Stomach (tissue), 4 donors: ENCODE data around the gene TTLL3.

Experiments
- EP300 ChIP-seq: sonication (generic); formaldehyde crosslinking; IDR thresholded peaks from one replicate; pipeline ENCODE4 v1.6.1; 2017; ENCODE audit warnings: antibody characterized with exemption
- POLR2A ChIP-seq, 4 donors: fragments of 450-650 bp; IDR thresholded peaks; one replicate each; pipeline ENCODE4 v1.6.1; 2016; ENCODE audit warnings: antibody characterized with exemption in 4 of 4, control low read depth in 2 of 4, mild to moderate bottlenecking in 1 of 4, moderate library complexity in 1 of 4
- POLR2AphosphoS5 ChIP-seq, 3 donors: sonication (generic); formaldehyde crosslinking; IDR thresholded peaks; one replicate each; pipeline ENCODE4 v1.6.1; 2016; ENCODE audit warnings: antibody characterized with exemption in 3 of 3
- TF ChIP-seq, protein P1 (sequence below), 7 experiments: fragments of 450-650 bp in 4 of 7; fragments of 200-600 bp in 3 of 7; sonication (generic) in 3 of 7; IDR thresholded peaks; one replicate each; pipeline ENCODE4 v1.5.1; 2016 to 2019; ENCODE audit warnings: antibody characterized with exemption in 7 of 7, control low read depth in 2 of 7, mild to moderate bottlenecking in 1 of 7

DNA sequence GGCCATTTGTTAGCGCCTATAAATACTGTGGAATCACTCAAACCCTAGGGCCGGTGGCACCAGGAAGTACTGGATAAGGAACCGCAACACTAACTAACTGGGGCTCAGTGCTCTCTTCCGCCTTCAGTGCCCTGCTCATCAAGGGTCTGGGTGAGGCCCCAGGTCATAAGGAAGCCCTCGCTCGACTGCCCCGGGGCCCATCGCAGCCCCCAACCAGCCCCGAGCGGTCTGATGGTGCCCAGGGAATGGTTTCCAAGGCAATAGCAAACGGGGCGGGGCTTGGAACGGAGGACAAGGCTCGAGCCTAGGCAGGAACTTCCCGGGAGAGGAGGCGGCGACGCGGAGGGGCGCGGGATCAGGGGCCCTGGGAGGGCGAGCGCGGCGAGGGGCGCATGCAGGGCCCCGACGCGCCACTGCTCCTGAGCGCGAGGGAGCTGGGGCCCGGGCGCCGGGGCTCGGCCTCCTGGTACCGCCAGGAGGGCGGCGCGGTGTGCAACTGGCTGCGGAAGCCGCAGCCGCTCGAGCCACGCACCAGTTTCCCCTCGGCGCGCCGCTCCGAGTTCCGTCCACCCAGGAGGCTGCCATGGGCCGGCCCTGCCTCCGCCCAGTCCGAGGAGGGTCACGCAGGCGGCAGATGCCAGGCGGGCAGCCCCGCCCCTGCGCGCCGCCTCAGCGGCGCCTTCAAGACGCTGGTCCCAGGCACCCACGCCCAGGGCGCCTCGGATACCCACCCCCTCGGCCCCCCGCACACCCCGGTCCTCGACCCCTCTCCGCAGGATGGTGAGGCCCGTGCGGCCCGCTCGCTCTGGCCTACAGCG lies at the start of gene TTLL3:
- TF ChIP-seq POLR2A (IDR thresholded peaks at IDR 0.05) (no peak), POLR2AphosphoS5 (IDR thresholded peaks at IDR 0.05) (peak; percentile 20 to 88 (median 82)), EP300 (no peak)
- TF ChIP-seq, protein P1, sequence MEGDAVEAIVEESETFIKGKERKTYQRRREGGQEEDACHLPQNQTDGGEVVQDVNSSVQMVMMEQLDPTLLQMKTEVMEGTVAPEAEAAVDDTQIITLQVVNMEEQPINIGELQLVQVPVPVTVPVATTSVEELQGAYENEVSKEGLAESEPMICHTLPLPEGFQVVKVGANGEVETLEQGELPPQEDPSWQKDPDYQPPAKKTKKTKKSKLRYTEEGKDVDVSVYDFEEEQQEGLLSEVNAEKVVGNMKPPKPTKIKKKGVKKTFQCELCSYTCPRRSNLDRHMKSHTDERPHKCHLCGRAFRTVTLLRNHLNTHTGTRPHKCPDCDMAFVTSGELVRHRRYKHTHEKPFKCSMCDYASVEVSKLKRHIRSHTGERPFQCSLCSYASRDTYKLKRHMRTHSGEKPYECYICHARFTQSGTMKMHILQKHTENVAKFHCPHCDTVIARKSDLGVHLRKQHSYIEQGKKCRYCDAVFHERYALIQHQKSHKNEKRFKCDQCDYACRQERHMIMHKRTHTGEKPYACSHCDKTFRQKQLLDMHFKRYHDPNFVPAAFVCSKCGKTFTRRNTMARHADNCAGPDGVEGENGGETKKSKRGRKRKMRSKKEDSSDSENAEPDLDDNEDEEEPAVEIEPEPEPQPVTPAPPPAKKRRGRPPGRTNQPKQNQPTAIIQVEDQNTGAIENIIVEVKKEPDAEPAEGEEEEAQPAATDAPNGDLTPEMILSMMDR (IDR thresholded peaks at IDR 0.05), result no peak
